Gastroesophageal sphincter (tissue), 3 donors: Measurements from ENCODE around the gene ZNF600.

ENCODE experiments used
- CTCF ChIP-seq, 4 experiments: fragments of 200-600 bp in 2 of 4; fragments of 450-650 bp in 2 of 4; sonication (generic) in 1 of 4; IDR thresholded peaks; one replicate each; pipeline ENCODE4 v1.5.1; 2017 to 2019; ENCODE audit warnings: antibody characterized with exemption in 4 of 4, mild to moderate bottlenecking in 2 of 4, moderate library complexity in 2 of 4
- EP300 ChIP-seq: sonication (generic); formaldehyde crosslinking; IDR thresholded peaks from one replicate; pipeline ENCODE4 v1.6.1; 2017; ENCODE audit warnings: antibody characterized with exemption, mild to moderate bottlenecking
- POLR2A ChIP-seq, 2 donors: fragments of 450-650 bp; IDR thresholded peaks; one replicate each; pipeline ENCODE4 v1.6.1; 2017; ENCODE audit warnings: antibody characterized with exemption in 2 of 2, mild to moderate bottlenecking in 2 of 2, moderate library complexity in 1 of 2
- POLR2AphosphoS5 ChIP-seq: sonication (generic); formaldehyde crosslinking; IDR thresholded peaks from one replicate; pipeline ENCODE4 v1.6.1; 2017; ENCODE audit warnings: antibody characterized with exemption

DNA sequence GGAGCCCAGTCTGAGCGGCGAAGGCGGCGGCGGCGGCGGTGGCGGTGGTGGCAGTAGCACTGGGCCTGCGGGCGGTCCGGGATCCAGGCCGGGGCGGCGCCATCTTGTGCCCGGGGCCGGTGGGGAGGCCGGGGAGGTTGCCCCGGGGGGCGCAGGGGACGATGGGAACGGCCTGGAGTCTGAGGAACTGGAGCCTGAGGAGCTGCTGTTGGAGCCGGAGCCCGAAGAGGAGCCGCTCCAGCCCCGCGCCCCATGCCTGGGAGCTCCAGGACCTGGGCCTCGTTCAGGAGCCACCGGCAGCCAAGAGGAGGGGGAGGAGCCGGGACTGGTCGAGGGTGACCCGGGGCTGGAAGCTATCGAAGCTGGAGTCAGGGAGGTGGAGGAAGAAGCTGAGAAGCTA, 23.2 kb upstream of the ZNF600 start:
- no peak for TF ChIP-seq CTCF (IDR thresholded peaks at IDR 0.05)
- TF ChIP-seq POLR2A (IDR thresholded peaks at IDR 0.05): no peak
- TF ChIP-seq POLR2AphosphoS5: no peak
- no peak for TF ChIP-seq EP300
